GM19023 (cell line): ENCODE measurements around the gene FBXO10.
A peak's percentile ranks its signal among the peaks of the same experiment; 100 is the strongest.
"Not testable (repeated sequence)": the region's sequence is repeated elsewhere in the genome, so short reads cannot be mapped to it uniquely, and the experiment has no call there.

ENCODE experiments used
- ATAC-seq: cut with Tn5 transposase; IDR thresholded peaks from one replicate; pipeline ENCODE4 v1.9.1; 2021; ENCODE audit warnings: mild to moderate bottlenecking, moderate library complexity; ENCODE audit not compliant: unreplicated experiment

FBXO10 gene

DNA sequence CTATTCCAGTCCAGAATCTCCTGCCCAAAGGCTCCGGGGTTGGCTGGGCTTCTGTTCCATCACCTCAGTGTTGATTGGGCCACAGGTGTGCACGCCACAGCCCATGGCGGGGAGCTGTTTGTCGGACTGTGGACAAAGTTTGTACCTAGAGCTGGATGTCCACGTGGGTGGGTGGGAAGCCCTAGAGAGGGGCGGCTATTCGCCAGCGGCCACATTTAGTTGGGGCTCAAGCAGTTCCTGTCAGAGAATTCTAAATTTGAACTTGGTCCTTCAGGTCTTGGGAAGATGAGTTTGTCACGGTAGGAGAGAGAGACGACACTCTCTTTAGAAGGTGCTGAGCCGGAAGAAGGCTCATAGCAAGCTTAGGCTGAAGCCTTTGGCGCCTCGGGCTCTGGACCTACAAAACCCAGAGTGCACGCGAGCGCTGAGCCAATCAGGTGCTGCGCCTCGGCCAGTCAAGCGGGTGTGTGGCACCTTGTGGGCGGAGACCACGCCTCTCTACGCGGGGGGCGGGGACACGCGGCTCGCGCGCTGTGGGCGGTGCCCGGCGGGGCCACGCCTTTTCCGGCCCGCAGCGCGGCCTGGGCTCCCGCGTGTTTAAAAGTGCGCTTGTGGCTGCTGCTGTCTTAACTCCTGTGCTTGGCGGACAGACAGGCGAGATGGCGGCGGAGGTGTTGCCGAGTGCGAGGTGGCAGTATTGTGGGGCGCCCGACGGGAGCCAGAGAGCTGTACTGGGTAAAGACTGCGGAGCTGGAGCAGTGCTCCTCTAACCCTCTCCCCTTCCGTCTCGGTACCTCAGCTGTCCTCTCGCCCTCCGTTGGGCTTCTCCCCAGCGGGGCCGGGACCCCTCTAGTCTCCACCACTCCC, 90.6 kb downstream of the FBXO10 start, which contains the start of gene POLR1E:
Gene POLR1E, plus strand, starts transcription at position 560 of the 867 bp plus-strand sequence. Its CDS starts 100 bp downstream, at position 660.
- peak; percentile 98 for ATAC-seq

DNA sequence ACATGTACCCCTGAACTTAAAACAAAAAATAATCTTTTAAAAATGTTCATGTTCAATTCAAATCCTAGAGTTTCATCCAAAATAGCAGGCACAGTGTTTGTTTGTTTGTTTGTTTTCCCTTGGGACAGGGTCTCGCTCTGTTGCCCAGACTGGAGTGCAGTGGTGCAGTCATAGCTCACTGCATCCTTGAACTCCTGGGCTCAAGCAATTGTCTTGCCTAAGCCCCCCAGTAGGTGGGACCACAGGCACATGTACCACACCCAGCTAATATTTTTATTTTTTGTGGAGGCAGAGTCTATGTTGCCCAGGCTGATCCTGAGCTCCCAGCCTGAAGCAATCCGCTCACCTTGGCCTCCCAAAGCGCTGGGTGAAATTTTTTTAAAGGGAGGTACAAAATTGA, 95.4 kb downstream of the FBXO10 start:
- ATAC-seq, result no peak

DNA sequence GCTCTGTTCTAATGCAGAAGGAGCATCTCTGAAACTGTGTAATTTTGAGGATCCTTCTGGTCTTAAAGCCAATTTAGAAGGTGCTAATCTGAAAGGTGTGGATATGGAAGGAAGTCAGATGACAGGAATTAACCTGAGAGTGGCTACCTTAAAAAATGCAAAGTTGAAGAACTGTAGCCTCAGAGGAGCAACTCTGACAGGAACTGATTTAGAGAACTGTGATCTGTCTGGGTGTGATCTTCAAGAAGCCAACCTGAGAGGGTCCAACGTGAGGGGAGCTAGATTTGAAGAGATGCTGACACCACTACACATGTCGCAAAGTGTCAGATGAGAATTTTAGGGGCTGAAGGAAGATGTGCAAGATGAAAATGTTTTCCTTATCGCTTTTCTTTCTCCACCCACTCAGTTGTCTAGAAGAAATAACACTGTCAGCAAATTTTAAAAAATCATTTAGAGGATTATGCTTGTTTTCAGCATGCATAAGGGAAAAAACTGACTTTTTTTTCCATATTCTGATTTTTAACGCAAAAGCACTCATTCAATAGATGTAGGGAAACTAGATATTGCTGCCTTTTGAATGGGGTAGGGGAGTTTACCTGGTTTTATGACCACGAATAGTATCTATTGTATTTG, 98.1 kb downstream of the FBXO10 start:
- ATAC-seq, result not testable (repeated sequence)

DNA sequence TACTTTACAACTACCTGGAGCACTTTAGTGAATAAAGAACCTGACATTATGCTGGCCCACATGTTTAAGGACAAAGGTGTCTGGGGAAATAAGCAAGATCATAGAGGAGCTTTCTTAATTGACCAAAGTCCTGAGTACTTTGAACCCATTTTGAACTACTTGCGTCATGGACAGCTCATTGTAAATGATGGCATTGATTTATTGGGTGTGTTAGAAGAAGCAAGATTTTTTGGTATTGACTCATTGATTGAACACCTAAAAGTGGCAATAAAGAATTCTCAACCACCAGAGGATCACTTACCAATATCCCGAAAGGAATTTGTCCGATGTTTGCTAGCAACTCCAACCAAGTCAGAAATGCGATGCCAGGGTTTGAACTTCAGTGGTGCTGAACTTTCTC, 98.7 kb downstream of the FBXO10 start:
- ATAC-seq, result not testable (repeated sequence)

DNA sequence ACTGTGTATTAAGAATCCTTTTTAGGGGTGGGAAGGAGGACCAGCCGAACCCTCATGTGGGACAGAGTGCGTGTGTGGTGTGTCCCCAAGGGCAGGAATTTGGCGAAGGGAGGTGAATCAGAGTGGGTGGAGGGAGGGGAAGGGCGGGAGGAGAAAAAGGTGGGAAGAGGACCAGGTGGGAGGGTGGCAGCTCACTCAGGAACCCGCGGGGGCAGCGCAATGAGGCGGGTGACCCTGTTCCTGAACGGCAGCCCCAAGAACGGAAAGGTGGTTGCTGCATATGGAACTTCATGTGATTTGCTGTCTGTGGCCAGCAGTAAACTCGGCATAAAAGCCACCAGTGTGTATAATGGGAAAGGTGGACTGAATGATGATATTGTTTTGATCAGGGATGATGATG, 99.2 kb downstream of the FBXO10 start:
- no peak for ATAC-seq

GRCh38 chr9:37474438-37474837, 101.7 kb downstream of the FBXO10 start:
- ATAC-seq, result no peak

GRCh38 chr9:37473982-37474381, 102.2 kb downstream of the FBXO10 start:
- ATAC-seq, result not testable (repeated sequence)

DNA sequence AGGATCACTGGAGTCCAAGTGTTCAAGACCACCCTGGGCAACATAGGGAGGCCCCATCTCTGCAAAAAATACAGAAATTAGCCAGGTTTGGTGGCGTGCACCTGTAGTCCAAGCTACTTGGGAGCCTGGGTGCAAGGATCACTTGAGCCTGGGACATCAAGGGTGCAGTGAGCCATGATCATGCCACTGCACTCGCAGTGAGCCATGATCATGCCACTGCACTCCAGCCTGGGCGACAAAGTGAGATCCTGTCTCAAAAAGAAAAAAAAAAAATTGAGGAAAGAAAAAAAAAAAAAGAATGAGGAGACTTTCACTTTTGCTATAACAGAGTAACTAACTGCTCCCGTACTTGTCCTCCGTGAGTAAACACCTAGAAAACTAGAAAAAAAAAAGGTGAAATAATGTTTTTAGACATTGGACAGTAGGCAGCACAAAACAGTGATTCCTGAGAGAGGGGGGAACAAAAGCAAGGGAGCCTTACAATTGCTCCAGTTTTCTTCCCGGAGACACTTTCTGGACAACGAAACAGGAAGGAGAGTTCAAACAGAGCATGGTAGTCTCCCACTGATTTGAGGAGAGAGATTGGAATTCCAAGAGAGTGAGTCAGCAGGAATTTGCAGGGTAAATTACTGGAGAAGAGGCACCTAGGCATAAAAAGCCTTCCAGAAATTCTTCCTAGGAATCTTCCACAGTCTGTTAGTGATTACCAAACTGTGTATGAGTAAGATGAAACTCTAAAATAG, 104.1 kb downstream of the FBXO10 start:
- ATAC-seq, result no peak

- no peak for ATAC-seq
Observed at GRCh38 chr9:37468620-37469019, 107.6 kb downstream of the FBXO10 start.

DNA sequence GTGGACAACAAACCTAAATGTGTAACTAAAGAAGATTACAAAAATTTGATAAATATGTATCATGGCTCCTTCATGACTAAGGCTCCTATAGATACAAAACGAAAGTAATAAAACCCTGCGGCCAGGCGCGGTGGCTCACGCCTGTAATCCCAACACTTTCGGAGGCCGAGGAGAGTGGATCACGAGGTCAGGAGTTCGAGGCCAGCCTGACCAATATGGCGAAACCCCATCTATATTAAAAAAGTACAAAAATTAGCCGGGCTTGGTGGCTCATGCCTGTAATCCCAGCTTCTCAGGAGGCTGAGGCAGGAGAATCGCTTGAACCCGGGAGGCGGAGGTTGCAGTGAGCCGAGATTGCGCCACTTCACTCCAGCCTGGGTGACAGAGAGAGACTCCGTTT, 108.7 kb downstream of the FBXO10 start:
- ATAC-seq, result not testable (repeated sequence)

DNA sequence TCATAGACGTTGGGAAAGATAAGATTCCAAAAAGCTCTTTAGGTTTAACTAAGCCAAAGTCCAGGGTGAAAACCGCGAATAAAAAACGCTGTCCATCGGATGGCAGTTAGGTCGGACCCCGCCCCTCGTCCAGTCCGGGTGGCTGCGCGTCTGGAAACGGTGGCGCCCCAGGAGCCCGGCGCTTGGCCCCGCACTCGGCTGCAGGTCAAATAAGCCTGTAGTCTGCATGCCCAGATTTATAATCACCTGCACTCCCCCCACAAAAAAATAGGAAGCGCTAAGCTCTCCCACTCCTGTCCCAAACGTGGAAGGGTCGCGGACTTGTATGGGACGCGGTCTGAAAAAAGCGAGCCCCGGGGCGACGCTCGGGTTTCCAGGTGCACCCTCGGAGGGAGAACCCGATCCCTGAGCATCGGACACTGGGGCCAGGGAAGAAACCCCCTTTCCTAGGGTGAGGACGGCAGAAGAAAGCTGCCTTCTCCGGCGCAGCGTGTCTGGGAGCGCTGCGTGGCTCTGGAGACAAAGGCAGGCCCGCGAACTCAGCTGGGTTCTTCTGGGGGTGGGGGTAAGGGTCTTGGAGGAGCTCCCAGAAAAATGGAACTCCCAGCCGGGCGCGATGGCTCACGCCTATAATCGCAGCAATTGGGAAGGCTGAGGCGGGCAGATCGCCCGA, 110.0 kb downstream of the FBXO10 start:
- ATAC-seq, result peak; percentile 9

- peak; percentile 79 for ATAC-seq
Observed at GRCh38 chr9:37465249-37466036, 110.7 kb downstream of the FBXO10 start, which contains the start of gene ZBTB5. TSS of gene ZBTB5 (minus strand) at chr9:37465450. CDS start at chr9:37442551, 22,899 bp downstream.

DNA sequence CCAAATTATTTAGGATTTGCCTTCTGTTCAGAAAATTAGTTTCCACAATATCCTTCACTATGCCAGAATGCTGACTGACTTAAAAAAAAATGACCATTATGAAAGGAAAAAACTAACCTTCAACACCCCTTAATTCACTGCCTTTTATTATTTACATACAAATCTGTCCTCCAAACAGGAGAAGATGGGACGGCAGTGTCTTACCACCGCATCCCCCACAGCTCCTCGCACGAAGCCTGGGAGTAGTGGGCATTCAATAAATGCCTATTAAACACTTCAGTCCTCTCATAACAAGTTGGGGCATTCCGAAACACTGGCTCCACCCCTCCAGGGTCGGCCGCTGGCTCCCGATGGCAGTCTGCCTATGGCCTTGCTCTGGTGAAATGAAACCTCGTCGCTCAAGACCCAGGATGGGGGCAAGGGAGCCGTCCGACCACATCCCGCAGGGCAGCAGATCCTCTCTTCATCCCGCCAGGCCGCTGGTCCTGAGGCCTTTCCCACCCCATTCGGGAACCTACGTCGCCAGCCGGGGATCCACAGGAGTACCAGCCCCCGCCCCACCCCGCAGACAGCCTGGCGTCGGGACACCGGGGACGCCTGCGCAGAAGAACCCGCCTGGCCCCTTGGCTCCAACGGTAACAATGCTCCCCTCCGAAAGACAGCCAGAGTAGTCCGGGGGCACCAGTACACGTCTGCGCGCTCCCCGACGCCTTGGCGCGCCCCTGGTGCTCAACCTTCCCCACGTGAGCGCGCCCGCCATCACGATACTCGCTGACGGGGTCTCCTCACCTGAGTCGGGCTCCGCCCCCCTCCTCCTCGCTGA, 111.5 kb downstream of the FBXO10 start:
- peak; percentile 24 for ATAC-seq

DNA sequence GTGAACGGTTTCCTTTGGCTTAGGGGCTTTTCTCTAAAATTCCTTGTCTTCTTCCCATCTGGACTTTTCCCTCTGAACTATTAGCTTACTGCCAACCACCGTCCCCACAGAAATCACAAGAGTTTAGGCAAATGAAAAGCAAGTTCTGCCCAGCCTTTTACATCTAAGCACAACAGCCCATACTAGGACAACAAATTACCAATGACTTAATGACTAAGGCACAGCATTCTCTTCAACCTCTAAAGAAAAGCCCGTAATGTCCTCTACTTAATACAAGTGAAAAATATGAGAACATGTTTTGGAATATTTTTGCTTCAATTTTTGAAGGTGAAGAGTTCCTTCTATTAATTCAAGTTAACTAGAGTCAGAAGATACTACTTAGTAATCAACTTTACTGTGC, 112.2 kb downstream of the FBXO10 start:
- ATAC-seq, result no peak
